Lung microvascular endothelial cell (primary cell): ENCODE data around the gene SMPD1. TPM values are rescaled to one million over a fixed set of nuclear protein-coding genes. Genes with fewer than 3 reads are reported as not detected.

Experiments used
- DNase-seq, 2 donors: peaks; one replicate each; pipeline versions ENCODE4 v3.0.0 to v3.0.0-alpha.2; 2010; ENCODE audit warnings: low read depth in 2 of 2
- total RNA-seq: library from RNA; depleted of rRNA; stranded (reverse); fragments of >200 nt; gene quantifications from 2 replicates; pipeline ENCODE4 v1.2.1, GENCODE V29; 2014

Gene SMPD1
- total RNA-seq, 1 donor from 2014 or later = 20.0 TPM

GRCh38 chr11:6414874-6415328 lies 24.6 kb downstream of the SMPD1 start:
- DNase-seq = no peak

- no peak for DNase-seq
These were observed 25.5 kb downstream of the SMPD1 start for GRCh38 chr11:6415797-6416196.

- peak; percentile 5 to 7 for DNase-seq
These were observed 27.8 kb downstream of the SMPD1 start for GRCh38 chr11:6417907-6418556.

- peak in 1 of 2 donors; percentile 2 for DNase-seq
These were observed 28.3 kb downstream of the SMPD1 start for GRCh38 chr11:6418557-6419008.

GRCh38 chr11:6419009-6419631 lies 28.8 kb downstream of the SMPD1 start, which contains the start of gene APBB1:
APBB1 (minus strand) TSS chr11:6419094; CDS start chr11:6411347, 7,747 bp downstream.
- DNase-seq = peak; percentile 64 to 70

GRCh38 chr11:6420677-6421076 lies 30.4 kb downstream of the SMPD1 start:
- no peak for DNase-seq

GRCh38 chr11:6427516-6427915 lies 37.2 kb downstream of the SMPD1 start:
- DNase-seq = no peak

GRCh38 chr11:6431861-6432260 lies 41.6 kb downstream of the SMPD1 start:
- DNase-seq = no peak

GRCh38 chr11:6433998-6434660 lies 43.9 kb downstream of the SMPD1 start:
- DNase-seq = no peak

GRCh38 chr11:6437423-6437822 lies 47.1 kb downstream of the SMPD1 start:
- no peak for DNase-seq

GRCh38 chr11:6437993-6438392 lies 47.7 kb downstream of the SMPD1 start:
- no peak for DNase-seq

- DNase-seq = peak; percentile 73 to 83
These were observed 48.8 kb downstream of the SMPD1 start for GRCh38 chr11:6438979-6439571.

GRCh38 chr11:6440906-6441358 lies 50.7 kb downstream of the SMPD1 start, which contains the start of gene HPX:
HPX (minus strand) TSS chr11:6440987; CDS start chr11:6440963, 24 bp downstream.
- no peak for DNase-seq

GRCh38 chr11:6442441-6442840 lies 52.2 kb downstream of the SMPD1 start:
- DNase-seq = no peak

- peak; percentile 58 to 67 for DNase-seq
These were observed 53.2 kb downstream of the SMPD1 start for GRCh38 chr11:6443269-6444003.

Other genes starting within 250 kb of the SMPD1 start
- not detected in 2 replicates for gene OR52B2, start 220.1 kb upstream of the SMPD1 start, total RNA-seq
- not detected in 2 replicates for gene OR52W1, start 191.2 kb upstream of the SMPD1 start, total RNA-seq
- gene C11orf42, start 184.9 kb upstream of the SMPD1 start, total RNA-seq = not detected in 2 replicates
- 5.4 and 10.7 TPM in 2 replicates for gene FHIP1B, start 155.8 kb upstream of the SMPD1 start, total RNA-seq
- gene CNGA4, start 151.4 kb upstream of the SMPD1 start, total RNA-seq = not detected in 2 replicates
- gene CCKBR, start 130.6 kb upstream of the SMPD1 start, total RNA-seq = not detected in 2 replicates
- gene CAVIN3, start 70.0 kb upstream of the SMPD1 start, total RNA-seq = 43.1 and 201 TPM in 2 replicates
- 26.6 and 29.2 TPM in 2 replicates for gene APBB1, start 28.6 kb downstream of the SMPD1 start, total RNA-seq
- 0.22 TPM in 1 of 2 replicates, not detected in the other for gene HPX, start 50.5 kb downstream of the SMPD1 start, total RNA-seq
- 15.3 and 21.6 TPM in 2 replicates for gene TRIM3, start 83.5 kb downstream of the SMPD1 start, total RNA-seq
- gene ARFIP2, start 90.9 kb downstream of the SMPD1 start, total RNA-seq = 27.6 and 27.7 TPM in 2 replicates
- gene TIMM10B, start 91.0 kb downstream of the SMPD1 start, total RNA-seq = 16.3 and 28.6 TPM in 2 replicates
- 0.65 and 1.6 TPM in 2 replicates for gene DNHD1, start 106.8 kb downstream of the SMPD1 start, total RNA-seq
- 6.1 and 10.3 TPM in 2 replicates for gene RRP8, start 213.1 kb downstream of the SMPD1 start, total RNA-seq
- gene ILK, start 213.3 kb downstream of the SMPD1 start, total RNA-seq = 95.9 and 109 TPM in 2 replicates
- 27.7 and 34.1 TPM in 2 replicates for gene TAF10, start 221.7 kb downstream of the SMPD1 start, total RNA-seq
- gene TPP1, start 228.9 kb downstream of the SMPD1 start, total RNA-seq = 61.2 and 69.2 TPM in 2 replicates